ENCODE data around the gene RAB11FIP5. TPM values are rescaled to one million over a fixed set of nuclear protein-coding genes. Genes with fewer than 3 reads are reported as not detected.

The RAB11FIP5 gene
- total RNA-seq (ENCODE audit: unreplicated experiment) = 13.5 TPM
- long read RNA-seq, partial matches to known transcripts = 1 of 1 reads
- long read RNA-seq, other reads (novel, unspliced or antisense) = 0 of 1 reads

- TF ChIP-seq, protein P1, sequence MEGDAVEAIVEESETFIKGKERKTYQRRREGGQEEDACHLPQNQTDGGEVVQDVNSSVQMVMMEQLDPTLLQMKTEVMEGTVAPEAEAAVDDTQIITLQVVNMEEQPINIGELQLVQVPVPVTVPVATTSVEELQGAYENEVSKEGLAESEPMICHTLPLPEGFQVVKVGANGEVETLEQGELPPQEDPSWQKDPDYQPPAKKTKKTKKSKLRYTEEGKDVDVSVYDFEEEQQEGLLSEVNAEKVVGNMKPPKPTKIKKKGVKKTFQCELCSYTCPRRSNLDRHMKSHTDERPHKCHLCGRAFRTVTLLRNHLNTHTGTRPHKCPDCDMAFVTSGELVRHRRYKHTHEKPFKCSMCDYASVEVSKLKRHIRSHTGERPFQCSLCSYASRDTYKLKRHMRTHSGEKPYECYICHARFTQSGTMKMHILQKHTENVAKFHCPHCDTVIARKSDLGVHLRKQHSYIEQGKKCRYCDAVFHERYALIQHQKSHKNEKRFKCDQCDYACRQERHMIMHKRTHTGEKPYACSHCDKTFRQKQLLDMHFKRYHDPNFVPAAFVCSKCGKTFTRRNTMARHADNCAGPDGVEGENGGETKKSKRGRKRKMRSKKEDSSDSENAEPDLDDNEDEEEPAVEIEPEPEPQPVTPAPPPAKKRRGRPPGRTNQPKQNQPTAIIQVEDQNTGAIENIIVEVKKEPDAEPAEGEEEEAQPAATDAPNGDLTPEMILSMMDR (IDR thresholded peaks at IDR 0.05; ENCODE audit: partially characterized antibody, unreplicated experiment) = peak; percentile 16
- no peaks in the 10 kb centered on the region for H3K36me3 Mint-ChIP-seq (ENCODE audit: unreplicated experiment)
- peaks cover 14% of the 10 kb centered on the region for H3K4me1 Mint-ChIP-seq (ENCODE audit: low read depth, unreplicated experiment)
- H3K4me3 Mint-ChIP-seq (ENCODE audit: unreplicated experiment) = peak within 1 kb of the TSS; percentile 91
- DNase-seq = peak; percentile 85
- peaks cover 7% of the 10 kb centered on the region for H3K9me3 Mint-ChIP-seq (ENCODE audit: unreplicated experiment)
- H3K27ac Mint-ChIP-seq (ENCODE audit: unreplicated experiment) = peak within 1 kb of the TSS; percentile 81
- peaks cover 3% of the 10 kb centered on the region for H3K27me3 Mint-ChIP-seq (ENCODE audit: unreplicated experiment)
Measured at GRCh38 chr2:73112913-73113854, at the start of gene RAB11FIP5. RAB11FIP5 (minus strand) TSS chr2:73112948; CDS start chr2:73112777, 171 bp downstream.

- peak overlapping the region; percentile 35 for H3K4me3 Mint-ChIP-seq (ENCODE audit: unreplicated experiment)
- no peak overlapping the region for H3K27ac Mint-ChIP-seq (ENCODE audit: unreplicated experiment)
- H3K36me3 Mint-ChIP-seq (ENCODE audit: unreplicated experiment) = peaks cover 6% of the 10 kb centered on the region
- peaks cover 5% of the 10 kb centered on the region for H3K4me1 Mint-ChIP-seq (ENCODE audit: low read depth, unreplicated experiment)
- TF ChIP-seq, protein P1 (IDR thresholded peaks at IDR 0.05; ENCODE audit: partially characterized antibody, unreplicated experiment) = peak; percentile 56
- peaks cover 14% of the 10 kb centered on the region for H3K27me3 Mint-ChIP-seq (ENCODE audit: unreplicated experiment)
- DNase-seq = peak; percentile 84
- H3K9me3 Mint-ChIP-seq (ENCODE audit: unreplicated experiment) = peaks cover 9% of the 10 kb centered on the region
Measured at GRCh38 chr2:73156539-73157124, 43.9 kb upstream of the RAB11FIP5 start.

DNA sequence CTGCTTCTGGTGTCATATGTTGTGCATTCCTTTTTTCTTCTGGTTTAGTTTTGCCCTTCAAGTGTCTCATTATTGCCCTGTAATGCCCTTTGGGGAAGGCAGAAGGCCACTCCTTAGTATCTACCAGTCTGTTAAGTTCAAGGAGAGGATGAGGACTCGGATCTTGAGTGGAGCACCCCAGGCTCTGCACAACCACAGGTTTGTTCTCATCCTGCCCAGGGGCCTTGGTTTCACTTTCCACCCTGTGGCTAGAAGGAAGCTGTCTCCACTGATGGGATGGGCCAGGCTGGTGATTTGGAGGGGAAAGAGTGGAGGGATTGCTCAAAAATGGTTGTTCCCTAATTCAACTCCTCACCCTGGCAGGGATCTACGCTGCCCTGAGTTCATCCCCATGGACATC, 30.2 kb upstream of the RAB11FIP5 start:
- peaks cover 3% of the 10 kb centered on the region for H3K36me3 Mint-ChIP-seq (ENCODE audit: unreplicated experiment)
- TF ChIP-seq, protein P1 (IDR thresholded peaks at IDR 0.05; ENCODE audit: partially characterized antibody, unreplicated experiment) = no peak
- H3K27me3 Mint-ChIP-seq (ENCODE audit: unreplicated experiment) = no peaks in the 10 kb centered on the region
- no peak overlapping the region for H3K4me3 Mint-ChIP-seq (ENCODE audit: unreplicated experiment)
- H3K9me3 Mint-ChIP-seq (ENCODE audit: unreplicated experiment) = no peaks in the 10 kb centered on the region
- DNase-seq = no peak
- peaks cover 9% of the 10 kb centered on the region for H3K4me1 Mint-ChIP-seq (ENCODE audit: low read depth, unreplicated experiment)
- H3K27ac Mint-ChIP-seq (ENCODE audit: unreplicated experiment) = no peak overlapping the region

DNA sequence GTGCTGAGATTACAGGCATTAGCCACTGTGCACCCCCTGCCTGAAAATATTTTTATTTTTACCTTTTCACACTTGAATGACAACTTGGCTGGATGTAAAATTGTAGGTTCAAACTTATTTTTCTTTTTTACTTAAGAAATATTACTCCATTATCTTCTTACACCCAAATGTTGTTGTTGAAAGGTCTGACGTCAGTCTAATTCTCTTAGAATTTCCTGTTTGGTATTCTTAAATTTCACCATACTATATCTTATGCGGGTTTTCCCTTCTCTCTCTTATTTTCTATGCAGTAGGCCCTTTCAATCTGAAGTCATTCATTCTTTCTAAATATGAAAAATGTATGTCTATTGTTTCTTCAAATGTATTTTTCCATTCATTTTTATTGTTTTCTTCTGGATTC, 29.1 kb upstream of the RAB11FIP5 start:
- H3K9me3 Mint-ChIP-seq (ENCODE audit: unreplicated experiment) = no peaks in the 10 kb centered on the region
- H3K27me3 Mint-ChIP-seq (ENCODE audit: unreplicated experiment) = no peaks in the 10 kb centered on the region
- DNase-seq = no peak
- peaks cover 9% of the 10 kb centered on the region for H3K4me1 Mint-ChIP-seq (ENCODE audit: low read depth, unreplicated experiment)
- H3K36me3 Mint-ChIP-seq (ENCODE audit: unreplicated experiment) = peaks cover 3% of the 10 kb centered on the region
- TF ChIP-seq, protein P1 (IDR thresholded peaks at IDR 0.05; ENCODE audit: partially characterized antibody, unreplicated experiment) = no peak
- H3K4me3 Mint-ChIP-seq (ENCODE audit: unreplicated experiment) = no peak overlapping the region
- H3K27ac Mint-ChIP-seq (ENCODE audit: unreplicated experiment) = no peak overlapping the region
